ENCODE results near the gene SPATA24. TPM values are rescaled to one million over a fixed set of nuclear protein-coding genes. Genes with fewer than 3 reads are reported as not detected.

The SPATA24 gene
- total RNA-seq, 1 experiment from 2014 or later = 9.8 TPM

DNA sequence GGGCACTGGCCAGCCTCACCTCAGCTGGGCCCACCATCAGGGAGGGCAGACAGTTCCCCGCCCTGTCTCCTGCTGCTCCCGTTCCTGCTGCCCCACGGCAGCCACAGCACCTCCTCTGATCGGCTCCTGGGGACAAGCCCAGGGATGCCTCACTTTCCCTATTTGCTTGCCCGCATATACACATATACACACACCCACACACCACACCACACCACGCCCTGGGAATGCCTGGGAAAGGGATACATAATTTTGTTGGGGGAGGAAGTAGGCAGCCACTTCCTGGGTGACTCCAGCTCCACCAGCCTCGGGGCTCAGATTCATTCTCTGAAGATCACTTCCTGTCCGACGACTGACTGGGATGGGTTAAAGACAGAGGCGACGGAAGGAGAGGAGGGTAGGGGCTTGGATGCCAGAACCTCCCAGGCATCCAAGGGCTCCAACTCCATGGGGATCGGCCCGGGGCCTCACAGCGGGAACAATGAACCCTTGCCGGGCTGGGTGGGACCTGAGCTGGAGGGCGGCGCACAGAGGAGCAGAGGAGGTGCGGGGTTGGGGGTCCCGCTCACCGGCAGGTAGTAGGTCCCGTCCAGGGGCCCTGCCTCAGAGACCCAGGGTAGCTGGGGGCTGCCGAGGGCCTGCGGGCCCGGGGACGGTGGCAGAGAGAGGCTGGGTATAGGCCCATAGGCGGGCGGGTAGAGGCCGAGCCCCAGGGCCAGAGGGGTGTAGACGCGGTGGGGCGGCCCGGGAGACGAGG lies 12.1 kb downstream of the SPATA24 start:
- H3K36me3 Mint-ChIP-seq (ENCODE audit: insufficient read depth, unreplicated experiment) = peaks cover 5% of the 10 kb centered on the region
- peak overlapping the region; percentile 67 for H3K4me3 Mint-ChIP-seq (ENCODE audit: unreplicated experiment)
- peak overlapping the region; percentile 66 for H3K27ac Mint-ChIP-seq (ENCODE audit: low read depth, unreplicated experiment)
- TF ChIP-seq, protein P1, sequence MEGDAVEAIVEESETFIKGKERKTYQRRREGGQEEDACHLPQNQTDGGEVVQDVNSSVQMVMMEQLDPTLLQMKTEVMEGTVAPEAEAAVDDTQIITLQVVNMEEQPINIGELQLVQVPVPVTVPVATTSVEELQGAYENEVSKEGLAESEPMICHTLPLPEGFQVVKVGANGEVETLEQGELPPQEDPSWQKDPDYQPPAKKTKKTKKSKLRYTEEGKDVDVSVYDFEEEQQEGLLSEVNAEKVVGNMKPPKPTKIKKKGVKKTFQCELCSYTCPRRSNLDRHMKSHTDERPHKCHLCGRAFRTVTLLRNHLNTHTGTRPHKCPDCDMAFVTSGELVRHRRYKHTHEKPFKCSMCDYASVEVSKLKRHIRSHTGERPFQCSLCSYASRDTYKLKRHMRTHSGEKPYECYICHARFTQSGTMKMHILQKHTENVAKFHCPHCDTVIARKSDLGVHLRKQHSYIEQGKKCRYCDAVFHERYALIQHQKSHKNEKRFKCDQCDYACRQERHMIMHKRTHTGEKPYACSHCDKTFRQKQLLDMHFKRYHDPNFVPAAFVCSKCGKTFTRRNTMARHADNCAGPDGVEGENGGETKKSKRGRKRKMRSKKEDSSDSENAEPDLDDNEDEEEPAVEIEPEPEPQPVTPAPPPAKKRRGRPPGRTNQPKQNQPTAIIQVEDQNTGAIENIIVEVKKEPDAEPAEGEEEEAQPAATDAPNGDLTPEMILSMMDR (IDR thresholded peaks at IDR 0.05; ENCODE audit: unreplicated experiment) = no peak
- peaks cover 16% of the 10 kb centered on the region for H3K4me1 Mint-ChIP-seq (ENCODE audit: insufficient read depth, unreplicated experiment)
- DNase-seq (ENCODE audit: unreplicated experiment) = peak; percentile 88
- TSS peak; percentile 50 for BruUV-seq (replicated peaks)
- no peaks in the 10 kb centered on the region for H3K27me3 Mint-ChIP-seq (ENCODE audit: insufficient read depth, unreplicated experiment)
- POLR2A ChIA-PET = interaction anchor here (1.1 to 1.7 kb wide), 3 partner anchors 12 to 97 kb away, joined by 6 to 8 read pairs (median 7); partner anchors contain the start of genes PAIP2 and SPATA24
- intact Hi-C loops (cut with micrococcal nuclease) = no loop called here
- CTCF ChIA-PET = interaction anchor here (0.6 to 1.8 kb wide), 5 partner anchors 17 to 995 kb away, joined by 3 to 7 read pairs (median 4); no protein-coding TSS in a partner anchor
- no peaks in the 10 kb centered on the region for H3K9me3 Mint-ChIP-seq (ENCODE audit: unreplicated experiment)

DNA sequence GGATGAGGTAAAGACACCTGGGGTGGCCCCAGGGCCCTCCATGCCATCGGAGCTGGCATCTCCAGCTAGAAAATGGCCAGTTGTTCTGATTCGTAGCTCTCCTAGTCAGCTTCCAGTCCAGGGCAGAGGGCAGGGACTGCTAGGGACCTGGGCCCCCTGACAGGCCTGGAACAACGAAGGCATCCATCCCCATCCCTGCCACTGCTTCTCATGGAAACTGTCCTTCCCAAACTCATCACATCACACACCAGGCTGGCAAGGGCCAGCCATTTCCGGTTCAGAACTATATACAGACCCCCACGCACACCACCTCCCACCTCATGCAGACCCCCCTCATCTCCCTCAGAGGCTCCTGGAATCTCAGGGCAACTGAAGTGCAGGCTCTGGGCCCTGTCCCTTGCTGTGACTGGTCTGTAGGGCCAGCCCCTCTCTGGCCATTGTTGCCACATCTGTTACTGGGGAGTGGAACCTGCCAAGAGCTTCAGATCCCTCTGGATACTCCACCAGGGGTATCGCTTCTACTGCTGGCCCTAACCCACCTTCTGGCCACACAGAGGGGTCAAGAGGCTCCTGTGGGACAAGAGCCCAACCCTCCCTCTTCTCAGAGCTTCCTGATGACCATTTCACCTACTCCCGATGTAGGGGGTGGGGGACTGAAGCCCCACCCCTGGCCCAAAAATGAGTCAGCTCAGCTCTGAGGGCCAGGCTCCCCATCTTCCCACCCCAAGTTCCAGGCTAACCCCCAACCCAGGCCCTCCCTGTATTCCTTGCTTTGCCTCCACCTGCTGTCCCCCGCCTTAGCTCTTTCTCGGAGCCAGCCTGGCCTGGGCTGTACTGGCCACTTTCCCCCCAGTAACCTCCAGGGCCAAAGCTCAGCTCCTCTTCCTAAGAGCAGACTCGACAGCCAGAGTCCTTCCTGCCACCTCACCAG lies 13.0 kb downstream of the SPATA24 start:
- DNase-seq (ENCODE audit: unreplicated experiment) = no peak
- H3K4me3 Mint-ChIP-seq (ENCODE audit: unreplicated experiment) = no peak overlapping the region
- intact Hi-C loops (cut with micrococcal nuclease) = no loop called here

DNA sequence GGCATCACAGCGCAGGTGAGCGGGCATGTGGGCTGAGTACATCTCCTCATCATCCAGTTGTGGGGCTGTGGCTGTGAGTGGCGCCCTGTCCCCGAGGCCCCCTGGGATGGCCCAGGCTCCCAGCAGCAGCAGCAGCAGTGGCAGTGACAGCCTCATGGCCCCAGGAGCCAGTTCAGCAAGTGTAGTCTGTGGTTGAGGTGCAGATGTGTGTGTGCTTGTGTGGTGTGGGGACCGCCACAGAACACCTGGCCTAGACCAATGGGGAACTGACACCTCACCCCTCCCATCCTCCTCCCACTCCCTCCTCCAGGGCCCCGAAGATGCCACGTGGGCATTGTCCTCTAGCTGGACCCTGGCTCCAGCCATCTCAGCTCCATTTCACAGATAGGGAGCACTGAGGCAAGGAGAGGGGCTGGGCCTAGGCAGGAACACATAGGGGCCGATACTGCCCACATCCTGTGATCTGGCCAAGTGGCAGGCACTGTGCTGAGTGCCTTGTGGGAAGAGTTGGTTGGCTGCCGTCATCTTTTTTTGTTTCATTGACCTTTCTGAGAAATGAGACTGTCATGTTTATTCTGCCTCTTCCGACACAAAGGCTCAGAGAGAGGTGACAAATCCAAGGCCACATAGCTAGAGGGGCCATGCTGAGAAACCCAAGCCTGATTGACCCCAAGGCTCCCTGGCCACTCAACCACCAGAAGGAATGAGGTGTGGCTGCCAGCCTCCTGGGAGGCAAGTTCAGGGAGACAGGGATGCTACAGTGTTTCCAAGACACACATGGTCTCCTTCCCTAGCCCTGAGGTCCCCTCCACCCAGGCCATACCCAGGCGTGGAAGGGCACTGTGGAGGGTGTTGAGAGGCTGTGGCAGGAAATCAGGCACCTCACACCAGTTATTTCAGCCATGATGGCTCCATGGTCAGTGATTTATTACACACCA lies 13.9 kb downstream of the SPATA24 start, which contains the start of gene MZB1:
TSS of gene MZB1 (minus strand) at position 213 of the 938 bp plus-strand sequence. CDS start at position 156, 57 bp downstream.
- Mint-ChIP-seq H3K27me3 (ENCODE audit: insufficient read depth, unreplicated experiment) (no peaks in the 10 kb centered on the region), H3K4me3 (ENCODE audit: unreplicated experiment) (no peak within 1 kb of the TSS), H3K36me3 (ENCODE audit: insufficient read depth, unreplicated experiment) (peaks cover 5% of the 10 kb centered on the region), H3K27ac (ENCODE audit: low read depth, unreplicated experiment) (no peak within 1 kb of the TSS), H3K9me3 (ENCODE audit: unreplicated experiment) (no peaks in the 10 kb centered on the region), H3K4me1 (ENCODE audit: insufficient read depth, unreplicated experiment) (peaks cover 30% of the 10 kb centered on the region)
- no peak for DNase-seq (ENCODE audit: unreplicated experiment)
- intact Hi-C loops (cut with micrococcal nuclease) = no loop called here
- BruUV-seq (replicated peaks) = no TSS peak
- TF ChIP-seq, protein P1 (IDR thresholded peaks at IDR 0.05; ENCODE audit: unreplicated experiment) = no peak
- POLR2A ChIA-PET = interaction anchor here (0.9 to 1.7 kb wide), 3 partner anchors 8 to 95 kb away, joined by 3 to 8 read pairs (median 6); partner anchors contain the start of gene SPATA24
- CTCF ChIA-PET = interaction anchor here (1.4 kb wide), 1 partner anchor 33 kb away, joined by 4 read pairs; no protein-coding TSS in a partner anchor

More for the DNA sequence above, 13.0 kb downstream of the SPATA24 start:
- H3K27me3 Mint-ChIP-seq (ENCODE audit: insufficient read depth, unreplicated experiment) = no peaks in the 10 kb centered on the region
- H3K36me3 Mint-ChIP-seq (ENCODE audit: insufficient read depth, unreplicated experiment) = peaks cover 5% of the 10 kb centered on the region
- ChIA-PET POLR2A (interaction anchor here (0.9 to 1.7 kb wide), 4 partner anchors 9 to 96 kb away, joined by 3 to 8 read pairs (median 6); partner anchors contain the start of genes PAIP2 and SPATA24), CTCF (interaction anchor here (0.7 to 1.8 kb wide), 4 partner anchors 16 to 996 kb away, joined by 4 to 7 read pairs (median 4); no protein-coding TSS in a partner anchor)
- H3K27ac Mint-ChIP-seq (ENCODE audit: low read depth, unreplicated experiment) = peak overlapping the region; percentile 66
- no TSS peak for BruUV-seq (replicated peaks)
- H3K9me3 Mint-ChIP-seq (ENCODE audit: unreplicated experiment) = no peaks in the 10 kb centered on the region
- TF ChIP-seq, protein P1 (IDR thresholded peaks at IDR 0.05; ENCODE audit: unreplicated experiment) = no peak
- H3K4me1 Mint-ChIP-seq (ENCODE audit: insufficient read depth, unreplicated experiment) = peaks cover 21% of the 10 kb centered on the region

Data from MCF 10A (cell line).